Measurements from ENCODE around the gene ZNF518A.

The ZNF518A gene

GRCh38 chr10:96097865-96098264, 32.2 kb upstream of the ZNF518A start:
- no peak overlapping the region for H3K4me2 ChIP-seq (ENCODE audit: low read length)
- H3K9me3 ChIP-seq (ENCODE audit: control insufficient read depth, insufficient read depth, low read length), result no peaks in the 10 kb centered on the region
- no peaks in the 10 kb centered on the region for H4K20me1 ChIP-seq (ENCODE audit: control insufficient read depth, insufficient read depth, low read depth, low read length)
- TF ChIP-seq CTCF (IDR thresholded peaks at IDR 0.05; ENCODE audit: low read depth, low read length, poor library complexity, severe bottlenecking) (no peak), EZH2phosphoT487 (IDR thresholded peaks at IDR 0.05; ENCODE audit: borderline replicate concordance, low read length) (no peak)
- no peaks in the 10 kb centered on the region for H3K9me2 ChIP-seq (replicated peaks; ENCODE audit: control insufficient read depth, low read length)
- H3K4me3 ChIP-seq (ENCODE audit: low read length), result no peak overlapping the region
- no peaks in the 10 kb centered on the region for H3K79me2 ChIP-seq (ENCODE audit: control insufficient read depth, low read length)
- no peaks in the 10 kb centered on the region for H3K27me3 ChIP-seq (ENCODE audit: control insufficient read depth, low read length)
- no peaks in the 10 kb centered on the region; the same call in 1 of the 2 replicates for H3K4me1 ChIP-seq (ENCODE audit: control insufficient read depth, low read length)
- no peaks in the 10 kb centered on the region for H3F3A ChIP-seq (ENCODE audit: control insufficient read depth, insufficient read depth)
- H3K36me3 ChIP-seq (ENCODE audit: control insufficient read depth, low read length), result no peaks in the 10 kb centered on the region
- no peak overlapping the region for H3K27ac ChIP-seq (ENCODE audit: low read depth, low read length)

- H3K9me2 ChIP-seq (replicated peaks; ENCODE audit: control insufficient read depth, low read length), result no peaks in the 10 kb centered on the region
- H3K4me3 ChIP-seq (ENCODE audit: low read length), result no peak overlapping the region
- no peaks in the 10 kb centered on the region for H3K9me3 ChIP-seq (ENCODE audit: control insufficient read depth, insufficient read depth, low read length)
- H3K4me1 ChIP-seq (ENCODE audit: control insufficient read depth, low read length), result no peaks in the 10 kb centered on the region
- TF ChIP-seq CTCF (IDR thresholded peaks at IDR 0.05; ENCODE audit: low read depth, low read length, poor library complexity, severe bottlenecking) (no peak), EZH2phosphoT487 (IDR thresholded peaks at IDR 0.05; ENCODE audit: borderline replicate concordance, low read length) (no peak)
- no peaks in the 10 kb centered on the region for H3F3A ChIP-seq (ENCODE audit: control insufficient read depth, insufficient read depth)
- no peaks in the 10 kb centered on the region for H3K36me3 ChIP-seq (ENCODE audit: control insufficient read depth, low read length)
- no peaks in the 10 kb centered on the region for H3K79me2 ChIP-seq (ENCODE audit: control insufficient read depth, low read length)
- H3K27me3 ChIP-seq (ENCODE audit: control insufficient read depth, low read length), result peaks cover 12% of the 10 kb centered on the region; the same call in 1 of the 2 replicates
- no peak overlapping the region for H3K27ac ChIP-seq (ENCODE audit: low read depth, low read length)
- H3K4me2 ChIP-seq (ENCODE audit: low read length), result no peak overlapping the region
- no peaks in the 10 kb centered on the region for H4K20me1 ChIP-seq (ENCODE audit: control insufficient read depth, insufficient read depth, low read depth, low read length)
Observed at GRCh38 chr10:96107623-96108038, 22.5 kb upstream of the ZNF518A start.

GRCh38 chr10:96112531-96112930, 17.6 kb upstream of the ZNF518A start:
- Histone ChIP-seq H3K4me2 (ENCODE audit: low read length) (no peak overlapping the region), H3K27ac (ENCODE audit: low read depth, low read length) (no peak overlapping the region), H3K79me2 (ENCODE audit: control insufficient read depth, low read length) (no peaks in the 10 kb centered on the region), H3K9me2 (replicated peaks; ENCODE audit: control insufficient read depth, low read length) (no peaks in the 10 kb centered on the region), H3K4me1 (ENCODE audit: control insufficient read depth, low read length) (no peaks in the 10 kb centered on the region), H3K9me3 (ENCODE audit: control insufficient read depth, insufficient read depth, low read length) (no peaks in the 10 kb centered on the region), H3F3A (ENCODE audit: control insufficient read depth, insufficient read depth) (no peaks in the 10 kb centered on the region), H4K20me1 (ENCODE audit: control insufficient read depth, insufficient read depth, low read depth, low read length) (no peaks in the 10 kb centered on the region), H3K36me3 (ENCODE audit: control insufficient read depth, low read length) (no peaks in the 10 kb centered on the region), H3K4me3 (ENCODE audit: low read length) (no peak overlapping the region), H3K27me3 (ENCODE audit: control insufficient read depth, low read length) (peaks cover 7% of the 10 kb centered on the region; the same call in 1 of the 2 replicates)
- TF ChIP-seq EZH2phosphoT487 (IDR thresholded peaks at IDR 0.05; ENCODE audit: borderline replicate concordance, low read length), result no peak
- no peak for TF ChIP-seq CTCF (IDR thresholded peaks at IDR 0.05; ENCODE audit: low read depth, low read length, poor library complexity, severe bottlenecking)
